Measurements from ENCODE around the gene GSK3A. TPM values are rescaled to one million over a fixed set of nuclear protein-coding genes. Genes with fewer than 3 reads are reported as not detected.

The GSK3A gene
- total and polyA plus RNA-seq, 10 donors, result 20.8 to 39.3 (median 28.7) TPM

GRCh38 chr19:42217520-42218437 lies 24.6 kb downstream of the GSK3A start, which contains the start of gene DEDD2:
DEDD2 (minus strand) TSS chr19:42217677; CDS start chr19:42217007, 670 bp downstream.
- Histone ChIP-seq H3K9me3 (no peaks in the 10 kb centered on the region), H3K36me3 (peaks cover 0 to 32% (median 22%) of the 10 kb centered on the region in 6 donors), H3K27me3 (replicated peaks in 1 of 7) (no peaks in the 10 kb centered on the region), H3K4me1 (peaks cover 38 to 92% (median 81%) of the 10 kb centered on the region in 6 donors), H3K27ac (peak within 1 kb of the TSS; percentile 83 to 97 (median 96)), H3K4me3 (peak within 1 kb of the TSS; percentile 64 to 96 (median 88))
- peak; percentile 100 for DNase-seq
- intact Hi-C loops (cut with DNase I; ENCODE audit: low total_unique reads), result no loop called here
- peak; percentile 96 to 97 (median 96) for TF ChIP-seq POLR2AphosphoS5 (IDR thresholded peaks at IDR 0.05)
- TF ChIP-seq CTCF (IDR thresholded peaks at IDR 0.05 in 8 of 11, conservative IDR thresholded peaks at IDR 0.05 in 3 of 11), result peak in 4 of 11 experiments; percentile 3 to 23 (median 16)
- peak in 2 of 3 donors; percentile 60 to 73 for TF ChIP-seq POLR2A (IDR thresholded peaks at IDR 0.05)
- 17 to 19% (median 18%) methylated on average over 50 to 57 of the region's 57 CpGs for WGBS, 5 donors

- WGBS, 5 donors, result 0 to 1% (median 1%) methylated on average over 41 to 79 of the region's 79 CpGs
- no peak for TF ChIP-seq CTCF (IDR thresholded peaks at IDR 0.05 in 8 of 11, conservative IDR thresholded peaks at IDR 0.05 in 3 of 11)
- no peak for TF ChIP-seq POLR2A (IDR thresholded peaks at IDR 0.05)
- peak in 1 of 3 donors; percentile 21 for TF ChIP-seq POLR2AphosphoS5 (IDR thresholded peaks at IDR 0.05)
- DNase-seq, result peak; percentile 92
These were observed 25.5 kb downstream of the GSK3A start for GRCh38 chr19:42216653-42217519.

GRCh38 chr19:42214810-42215485 lies 27.5 kb downstream of the GSK3A start:
- Histone ChIP-seq H3K27ac (peak overlapping the region in 2 of 8 donors; percentile 96 to 97), H3K27me3 (replicated peaks in 1 of 7) (no peaks in the 10 kb centered on the region), H3K9me3 (no peaks in the 10 kb centered on the region), H3K4me3 (peak overlapping the region in 1 of 8 donors; percentile 96), H3K36me3 (peaks cover 0 to 60% (median 44%) of the 10 kb centered on the region in 6 donors), H3K4me1 (peaks cover 21 to 92% (median 72%) of the 10 kb centered on the region in 6 donors)
- WGBS, 5 donors, result 71 to 83% (median 79%) methylated on average over 11 of the region's 11 CpGs
- no peak for TF ChIP-seq POLR2A (IDR thresholded peaks at IDR 0.05)
- no peak for TF ChIP-seq POLR2AphosphoS5 (IDR thresholded peaks at IDR 0.05)
- TF ChIP-seq CTCF (IDR thresholded peaks at IDR 0.05 in 8 of 11, conservative IDR thresholded peaks at IDR 0.05 in 3 of 11), result no peak
- intact Hi-C loops (cut with DNase I; ENCODE audit: low total_unique reads), result no loop called here
- DNase-seq, result no peak

More at GRCh38 chr19:42216653-42217519, 25.5 kb downstream of the GSK3A start:
- H3K27ac ChIP-seq, result peak overlapping the region; percentile 83 to 97 (median 96)
- H3K4me3 ChIP-seq, result peak overlapping the region; percentile 64 to 96 (median 88)
- H3K36me3 ChIP-seq, result peaks cover 0 to 41% (median 29%) of the 10 kb centered on the region in 6 donors
- no peaks in the 10 kb centered on the region for H3K27me3 ChIP-seq (replicated peaks in 1 of 7)
- intact Hi-C loops (cut with DNase I; ENCODE audit: low total_unique reads), result no loop called here
- H3K4me1 ChIP-seq, result peaks cover 34 to 92% (median 84%) of the 10 kb centered on the region in 6 donors
- no peaks in the 10 kb centered on the region for H3K9me3 ChIP-seq
